ENCODE measurements around the gene THSD8.
"Not testable (repeated sequence)": the region's sequence is repeated elsewhere in the genome, so short reads cannot be mapped to it uniquely, and the experiment has no call there.

THSD8 gene

GRCh38 chr19:12792051-12792852, 9.6 kb upstream of the THSD8 start:
- peak; percentile 66 to 70 for DNase-seq (ENCODE audit: low read depth in 2 of 2)

DNA sequence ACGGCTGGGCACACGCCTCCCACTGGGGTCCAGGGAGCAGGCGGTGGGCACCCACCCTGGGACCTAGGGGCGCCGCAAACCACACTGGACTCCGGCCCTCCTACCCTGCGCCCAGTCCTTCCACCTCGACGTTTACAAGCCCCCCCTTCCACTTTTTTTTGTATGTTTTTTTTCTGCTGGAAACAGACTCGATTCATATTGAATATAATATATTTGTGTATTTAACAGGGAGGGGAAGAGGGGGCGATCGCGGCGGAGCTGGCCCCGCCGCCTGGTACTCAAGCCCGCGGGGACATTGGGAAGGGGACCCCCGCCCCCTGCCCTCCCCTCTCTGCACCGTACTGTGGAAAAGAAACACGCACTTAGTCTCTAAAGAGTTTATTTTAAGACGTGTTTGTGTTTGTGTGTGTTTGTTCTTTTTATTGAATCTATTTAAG, 9.0 kb upstream of the THSD8 start:
- DNase-seq (ENCODE audit: low read depth in 2 of 2): no peak

DNA sequence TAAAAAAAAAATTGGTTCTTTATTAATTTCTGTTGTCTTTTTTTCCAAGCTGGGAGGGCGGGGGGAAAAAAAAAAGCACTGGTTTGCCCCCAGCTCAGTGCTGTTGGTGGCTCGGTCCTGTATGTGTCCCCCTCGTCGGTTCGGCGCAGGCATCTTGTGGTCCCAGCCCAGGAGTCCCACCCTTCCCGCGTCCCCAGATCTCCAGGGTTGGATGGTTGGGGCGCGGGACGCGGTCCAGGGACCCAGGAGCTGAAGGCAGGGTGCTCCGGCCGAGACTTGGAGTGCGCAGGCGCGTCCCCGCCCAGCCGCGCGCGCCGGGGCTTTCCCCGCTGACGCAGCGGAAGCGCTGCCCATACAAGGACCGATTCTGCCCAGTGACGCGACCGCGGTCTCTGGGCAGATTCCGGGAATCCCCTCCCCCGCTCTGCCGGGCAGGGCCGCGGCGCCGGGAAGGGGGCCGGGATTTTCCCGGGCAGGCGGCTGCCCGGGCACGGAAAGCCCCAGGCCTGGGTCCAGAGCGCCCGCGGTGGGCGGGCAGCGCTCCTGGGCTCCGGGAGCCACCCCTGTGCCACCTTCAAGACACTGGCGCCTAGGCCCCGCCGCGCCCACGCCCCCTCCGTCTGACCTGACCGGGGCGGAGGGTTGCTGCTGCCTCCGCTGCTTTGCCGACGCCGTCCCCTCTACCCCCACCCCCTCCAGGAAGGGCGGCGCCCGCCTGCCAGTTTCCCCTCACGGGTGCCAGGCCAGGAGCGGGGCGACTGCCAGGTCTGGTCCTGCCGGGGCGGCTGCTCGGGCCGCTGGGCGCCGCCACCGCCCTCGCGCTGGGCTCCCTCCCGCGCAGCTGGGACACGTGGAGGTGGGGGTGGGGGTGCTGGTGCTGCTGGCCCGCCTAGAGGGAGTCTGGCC, 8.3 kb upstream of the THSD8 start:
- DNase-seq (ENCODE audit: low read depth in 2 of 2): peak; percentile 92 to 96

DNA sequence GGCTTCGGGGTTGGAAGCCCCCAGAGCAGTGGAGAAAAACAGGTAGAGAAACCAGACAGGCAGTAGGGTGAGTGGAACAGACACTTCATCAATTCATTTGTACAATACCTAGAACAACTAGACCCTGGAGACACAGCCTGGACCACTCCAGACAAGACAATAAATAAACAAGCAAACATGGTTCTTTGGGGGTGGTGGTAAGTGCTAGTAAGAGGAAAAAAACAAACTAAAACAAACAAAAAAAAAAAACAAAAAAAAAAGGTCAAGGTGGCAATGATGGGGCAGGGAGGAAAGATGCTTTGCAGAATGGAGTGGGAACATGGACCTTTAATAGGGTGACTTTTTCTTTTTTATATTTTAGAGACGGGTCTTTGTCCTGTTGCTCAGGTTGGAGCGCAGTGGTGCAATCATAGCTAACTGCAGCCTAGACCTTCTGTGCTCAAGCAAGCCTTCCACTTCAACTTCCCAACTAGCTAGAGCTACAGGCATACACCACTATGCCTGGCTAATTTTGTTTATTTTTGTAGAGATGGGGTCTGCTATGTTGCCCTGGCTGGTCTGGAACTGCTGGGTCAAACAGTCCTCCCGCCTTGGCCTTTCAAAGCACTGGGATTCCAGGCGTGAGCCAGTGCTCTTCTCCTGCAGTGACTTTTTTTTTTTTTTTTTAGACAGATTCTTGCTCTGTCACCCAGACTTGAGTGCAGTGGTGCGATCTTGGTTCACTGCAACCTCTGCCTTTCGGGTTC, 7.5 kb upstream of the THSD8 start:
- no peak for DNase-seq (ENCODE audit: low read depth in 2 of 2)

- DNase-seq (ENCODE audit: low read depth in 2 of 2): no peak
Observed at GRCh38 chr19:12794971-12795381, 6.9 kb upstream of the THSD8 start.

DNA sequence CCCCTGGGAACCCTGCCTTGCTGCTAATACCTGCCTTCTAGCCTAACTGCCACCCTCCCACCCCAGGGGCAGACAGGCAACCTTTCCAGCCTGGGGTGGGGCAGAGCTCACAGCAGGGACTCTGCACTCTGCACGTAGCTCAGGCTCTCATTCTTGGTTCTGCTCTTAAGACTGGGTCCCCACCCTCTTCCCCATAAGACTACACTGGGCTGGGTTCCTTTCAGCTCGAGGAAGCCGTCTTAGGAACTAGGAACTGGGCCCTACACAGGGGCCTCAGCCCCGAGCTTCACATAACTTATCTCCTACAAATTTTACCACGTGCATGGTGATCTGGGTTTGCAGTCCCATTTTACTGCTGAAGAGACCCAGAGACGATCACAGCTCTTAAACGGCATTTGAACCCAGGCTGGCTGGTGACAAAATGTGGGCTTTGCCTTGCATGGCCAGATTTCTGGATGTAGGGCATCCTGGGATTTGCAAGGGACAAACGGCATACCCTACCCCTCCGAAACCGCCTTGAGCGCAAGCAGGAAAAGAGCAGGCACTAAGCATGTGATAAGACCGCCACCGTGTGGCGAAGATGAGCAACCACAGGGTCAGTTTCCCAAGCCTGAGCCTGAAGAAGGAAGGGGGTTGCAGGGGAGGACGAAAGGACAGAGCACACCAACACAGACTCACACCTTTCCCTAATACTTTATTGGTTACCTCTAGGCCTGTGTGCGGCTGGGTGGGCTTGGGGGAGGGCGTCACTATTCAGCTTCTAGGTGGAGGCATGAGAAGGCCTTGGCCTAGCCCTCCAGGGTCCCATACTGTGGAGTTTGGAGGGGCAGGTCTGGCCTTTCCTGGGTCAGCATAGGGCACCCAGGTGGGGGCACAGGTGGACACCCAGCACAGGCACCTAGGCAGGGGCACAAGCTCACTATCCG, 5.5 kb upstream of the THSD8 start:
- peak; percentile 64 for DNase-seq (ENCODE audit: low read depth in 2 of 2)

GRCh38 chr19:12797141-12797587, 4.7 kb upstream of the THSD8 start:
- DNase-seq (ENCODE audit: low read depth in 2 of 2): no peak

- DNase-seq (ENCODE audit: low read depth in 2 of 2): not testable (repeated sequence)
Observed at GRCh38 chr19:12797607-12798006, 4.3 kb upstream of the THSD8 start.

DNA sequence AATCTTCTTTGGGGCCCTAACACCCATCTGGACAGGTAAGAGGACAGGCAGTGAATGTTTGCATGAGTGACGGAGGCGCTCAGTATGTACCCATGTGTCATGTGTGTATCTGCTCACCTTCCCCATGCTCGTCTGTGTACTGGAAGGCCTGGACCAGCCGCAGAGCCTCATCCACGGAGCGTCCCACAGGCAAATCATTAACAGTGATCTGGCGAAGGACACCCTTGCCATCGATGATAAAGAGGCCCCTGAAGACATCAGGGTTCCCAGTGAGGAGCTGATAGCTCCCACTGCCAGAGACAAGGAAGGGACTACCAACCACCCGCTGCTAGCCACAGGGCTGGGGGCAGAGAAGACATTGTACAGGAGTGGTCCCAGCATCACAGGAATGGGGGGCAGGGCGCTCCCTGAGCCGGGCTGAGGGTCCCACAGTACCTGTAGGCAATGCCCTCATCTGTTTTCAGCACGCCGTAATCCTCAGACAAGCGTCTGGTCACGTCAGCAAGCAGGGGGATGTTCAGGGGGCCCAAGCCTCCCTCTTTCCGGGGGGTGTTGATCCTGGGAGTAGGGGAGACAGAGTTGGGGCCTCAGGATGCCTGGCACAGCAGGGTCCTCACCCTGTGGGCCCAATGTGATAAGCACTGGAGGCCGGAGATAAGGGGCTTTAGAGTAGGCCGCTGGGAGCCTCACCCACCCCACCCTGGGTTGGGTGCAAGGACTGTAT, 2.0 kb upstream of the THSD8 start:
- DNase-seq (ENCODE audit: low read depth in 2 of 2): no peak

GRCh38 chr19:12800466-12800770, 1.5 kb upstream of the THSD8 start:
- DNase-seq (ENCODE audit: low read depth in 2 of 2): no peak

- no peak for DNase-seq (ENCODE audit: low read depth in 2 of 2)
Observed at GRCh38 chr19:12800923-12801465, 875 bp upstream of the THSD8 start.

DNA sequence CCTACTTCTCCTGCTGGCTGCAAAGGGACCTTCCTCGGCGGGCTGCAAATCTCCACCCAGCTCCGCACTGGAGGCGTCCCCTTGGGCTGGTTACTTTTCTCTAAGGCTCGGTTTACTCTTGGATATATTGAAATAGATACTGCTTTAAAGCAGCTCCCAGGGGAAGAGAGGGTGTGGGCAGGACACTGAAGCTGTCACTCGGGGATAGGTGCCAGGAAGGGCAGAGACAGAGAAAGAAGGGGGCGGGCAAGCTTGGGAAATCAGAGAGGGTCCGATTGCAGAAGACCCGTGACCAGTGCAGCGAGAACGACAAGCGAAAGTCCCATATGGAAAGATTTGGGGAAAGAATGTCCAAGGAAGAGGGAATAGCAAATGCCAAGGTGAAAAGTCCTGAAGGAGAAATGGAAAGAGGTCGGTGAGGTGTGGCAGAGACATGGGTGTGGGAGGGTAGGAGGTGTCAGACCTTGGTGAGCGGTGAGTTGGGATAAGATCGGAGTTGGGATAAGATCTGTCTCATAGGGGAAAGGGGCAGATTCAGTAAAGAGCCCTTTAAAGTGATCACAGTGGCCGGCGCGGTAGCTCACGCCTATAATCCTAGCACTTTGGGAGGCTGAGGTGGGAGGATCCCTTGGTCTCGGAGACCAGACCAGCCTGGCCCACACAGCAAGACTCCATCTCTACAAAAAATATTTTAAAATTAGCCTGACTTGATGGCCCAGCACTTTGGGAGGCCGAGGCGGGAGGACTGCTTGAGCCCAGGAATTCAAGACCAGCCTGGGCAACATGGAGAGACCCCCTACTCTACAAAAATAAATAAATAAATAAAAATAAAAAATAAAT, 618 bp downstream of the THSD8 start:
- no peak for DNase-seq (ENCODE audit: low read depth in 2 of 2)

DNA sequence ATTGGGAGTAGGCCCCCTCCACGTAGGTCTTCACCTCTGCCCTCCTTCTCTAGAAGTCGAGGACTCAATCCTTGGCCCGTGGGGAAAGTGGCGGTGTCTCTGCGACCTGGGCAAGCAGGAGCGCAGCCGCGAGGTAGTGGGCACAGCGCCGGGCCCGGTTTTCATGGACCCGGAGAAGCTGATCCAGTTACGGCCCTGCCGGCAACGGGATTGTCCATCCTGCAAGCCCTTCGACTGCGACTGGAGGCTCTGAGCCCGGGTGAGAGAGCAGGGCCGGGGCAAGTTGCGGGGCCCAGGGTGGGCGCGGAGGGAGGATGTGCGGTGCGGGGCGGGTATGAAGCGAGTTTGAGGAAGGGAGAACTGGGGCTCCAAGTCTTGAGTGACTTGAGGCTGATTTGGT, 2.2 kb downstream of the THSD8 start:
- DNase-seq (ENCODE audit: low read depth in 2 of 2): no peak

DNA sequence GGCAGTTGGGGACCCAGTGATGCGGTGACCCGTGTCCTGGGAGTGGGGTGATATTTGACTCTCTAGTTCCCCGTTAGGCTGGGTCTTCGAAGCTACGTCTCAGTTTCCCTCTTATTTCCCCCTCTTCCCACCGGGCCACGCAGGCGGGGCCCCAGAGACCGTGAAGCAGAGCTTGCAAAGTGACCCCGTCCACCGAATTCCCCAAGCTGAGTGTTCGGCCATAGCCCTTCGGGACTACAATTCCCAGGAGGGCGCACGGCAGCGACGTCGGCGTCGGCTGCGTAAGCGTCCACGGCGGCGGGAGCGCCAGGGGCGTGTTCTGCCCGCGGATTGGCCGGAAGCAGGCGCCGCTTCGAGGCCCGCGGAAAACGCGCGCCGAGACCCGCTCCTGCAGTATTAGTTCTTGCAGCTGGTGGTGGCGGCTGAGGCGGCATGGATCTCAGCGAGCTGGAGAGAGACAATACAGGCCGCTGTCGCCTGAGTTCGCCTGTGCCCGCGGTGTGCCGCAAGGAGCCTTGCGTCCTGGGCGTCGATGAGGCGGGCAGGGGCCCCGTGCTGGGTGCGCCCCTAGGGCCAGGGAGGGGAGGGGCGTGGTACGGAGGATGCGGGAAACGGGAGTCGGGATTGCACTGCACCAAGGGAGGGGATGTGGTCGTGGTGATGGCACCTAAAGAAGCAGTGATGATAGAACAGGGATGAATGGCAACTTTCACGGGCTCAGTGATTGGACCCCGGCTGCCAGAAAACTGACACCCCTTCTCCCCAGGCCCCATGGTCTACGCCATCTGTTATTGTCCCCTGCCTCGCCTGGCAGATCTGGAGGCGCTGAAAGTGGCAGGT, 4.6 kb downstream of the THSD8 start, which contains the start of gene RNASEH2A:
Gene RNASEH2A, plus strand, starts transcription at position 343 of the 840 bp plus-strand sequence. Its CDS starts 90 bp downstream, at position 433.
- DNase-seq (ENCODE audit: low read depth in 2 of 2): peak; percentile 80 to 82

DNA sequence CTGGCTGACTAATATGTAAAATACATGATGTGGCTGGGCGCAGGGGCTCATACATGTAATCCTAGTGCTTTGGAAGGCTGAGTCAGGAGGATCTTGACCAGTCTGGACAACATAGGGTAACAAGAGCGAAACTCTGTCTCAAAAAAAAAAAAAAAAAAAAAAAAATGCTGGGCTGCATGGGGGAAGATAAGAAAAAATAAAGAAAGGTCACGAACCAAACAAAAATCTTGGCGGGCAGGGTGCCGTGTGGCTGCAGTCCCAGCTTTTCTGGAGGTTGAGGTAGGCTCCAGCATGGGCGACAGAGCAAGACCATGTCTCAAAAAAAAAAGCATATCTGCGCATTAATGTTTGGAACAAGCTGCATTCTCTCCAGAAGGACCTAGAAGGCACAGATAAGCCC, 13.2 kb downstream of the THSD8 start:
- no peak for DNase-seq (ENCODE audit: low read depth in 2 of 2)

DNA sequence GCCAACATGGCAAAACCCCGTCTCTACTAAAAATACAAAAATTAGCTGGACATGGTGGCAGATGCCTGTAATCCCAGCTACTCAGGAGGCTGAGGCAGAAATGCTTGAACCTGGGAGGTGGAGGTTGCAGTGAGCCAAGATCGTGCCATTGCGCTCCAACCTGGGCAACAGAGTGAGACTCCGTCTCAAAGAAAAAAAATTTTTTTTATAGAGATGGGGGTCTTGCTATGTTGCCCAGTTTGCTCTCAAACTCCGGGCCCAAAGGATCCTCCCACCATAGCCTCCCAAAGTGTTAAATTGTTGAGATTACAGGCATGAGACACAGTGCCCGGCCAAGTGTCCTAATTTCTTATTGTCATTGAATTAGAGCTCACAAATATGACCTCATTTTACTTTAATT, 15.3 kb downstream of the THSD8 start:
- not testable (repeated sequence) for DNase-seq (ENCODE audit: low read depth in 2 of 2)

- DNase-seq (ENCODE audit: low read depth in 2 of 2): not testable (repeated sequence)
Observed at GRCh38 chr19:12817810-12818209, 15.9 kb downstream of the THSD8 start.

DNA sequence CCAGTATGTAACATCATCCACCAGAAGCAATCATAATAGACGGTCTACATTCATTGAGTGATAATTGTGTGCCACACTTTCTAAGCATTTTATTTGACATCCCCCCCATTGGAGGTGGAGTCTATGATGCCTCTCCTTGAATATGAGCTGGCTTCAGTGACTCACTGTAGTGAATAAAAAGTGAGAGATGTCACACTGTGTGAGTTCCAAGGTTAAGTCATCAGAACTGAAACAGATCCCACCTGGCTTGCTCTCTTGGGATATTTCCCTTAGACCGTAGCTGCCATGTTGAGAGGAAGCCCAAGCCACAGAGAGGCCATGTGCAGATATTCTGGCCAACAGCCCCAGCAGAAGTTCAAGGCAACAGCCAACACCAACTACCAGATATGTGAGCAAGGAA, 19.9 kb downstream of the THSD8 start:
- no peak for DNase-seq (ENCODE audit: low read depth in 2 of 2)

Measured in stimulated activated CD4-positive, alpha-beta T cell treated with anti-CD3 and anti-CD28 coated beads, Interleukin-1b, Interleukin-23, amount 100 ng/mL, for 4 hours (primary cell).